SK-N-SH treated with all-trans-retinoic acid at 6 μM for 48 hours (cell line): Measurements from ENCODE around the gene TAF5L.

Experiments
- ATAC-seq: fragments of 200-7000 bp; cut with Tn5 transposase; 3 replicates; pipeline ENCODE4 v1.9.1; 2020; ENCODE audit warnings: mild to moderate bottlenecking, moderate library complexity
- ARNTL ChIP-seq: fragments of 450-650 bp; formaldehyde crosslinking; IDR thresholded peaks from 2 replicates; pipeline ENCODE4 v1.5.0; 2020; ENCODE audit warnings: low read depth, mild to moderate bottlenecking, moderate library complexity, borderline replicate concordance
- BACH2 ChIP-seq: fragments of 250-450 bp; sonication (Bioruptor Pico); IDR thresholded peaks from 2 replicates; pipeline ENCODE4 v1.9.0; 2021; ENCODE audit warnings: mild to moderate bottlenecking, borderline replicate concordance
- CREB5 ChIP-seq: fragments of 250-450 bp; sonication (Bioruptor Pico); IDR thresholded peaks from 2 replicates; pipeline ENCODE4 v1.5.1; 2020; ENCODE audit warnings: low read depth, mild to moderate bottlenecking, moderate library complexity
- CSDC2 ChIP-seq: fragments of 250-450 bp; sonication (Bioruptor Pico); IDR thresholded peaks from 2 replicates; pipeline ENCODE4 v1.5.0; 2020; ENCODE audit warnings: mild to moderate bottlenecking, moderate library complexity
- CSRNP3 ChIP-seq: fragments of 250-450 bp; sonication (Bioruptor Pico); IDR thresholded peaks from 2 replicates; pipeline ENCODE4 v1.5.1; 2021; ENCODE audit warnings: mild to moderate bottlenecking, moderate library complexity
- ESRRG ChIP-seq: fragments of 250-450 bp; sonication (Bioruptor Pico); IDR thresholded peaks from 2 replicates; pipeline ENCODE4 v1.6.1; 2021; ENCODE audit warnings: mild to moderate bottlenecking
- GLIS3 ChIP-seq: fragments of 250-450 bp; sonication (Bioruptor Pico); IDR thresholded peaks from 2 replicates; pipeline ENCODE4 v1.5.0; 2020; ENCODE audit warnings: mild to moderate bottlenecking, moderate library complexity
- ISL1 ChIP-seq: fragments of 250-450 bp; sonication (Bioruptor Pico); IDR thresholded peaks from 2 replicates; pipeline ENCODE4 v2.1.2; 2022; ENCODE audit warnings: mild to moderate bottlenecking, moderate library complexity
- OSR1 ChIP-seq: fragments of 250-450 bp; sonication (Bioruptor Pico); IDR thresholded peaks from 2 replicates; pipeline ENCODE4 v1.8.0; 2022; ENCODE audit warnings: moderate library complexity, mild to moderate bottlenecking, inconsistent platforms
- PATZ1 ChIP-seq: fragments of 250-450 bp; sonication (Bioruptor Pico); IDR thresholded peaks from 2 replicates; pipeline ENCODE4 v1.8.0; 2020; ENCODE audit warnings: mild to moderate bottlenecking, moderate library complexity, borderline replicate concordance
- POU6F1 ChIP-seq: fragments of 250-450 bp; sonication (Bioruptor Pico); IDR thresholded peaks from 2 replicates; pipeline ENCODE4 v1.8.0; 2021; ENCODE audit warnings: low read depth, mild to moderate bottlenecking, moderate library complexity, borderline replicate concordance
- PPARA ChIP-seq: fragments of 250-450 bp; sonication (Bioruptor Pico); IDR thresholded peaks from 2 replicates; pipeline ENCODE4 v1.5.0; 2020; ENCODE audit warnings: mild to moderate bottlenecking, borderline replicate concordance
- RARB ChIP-seq: fragments of 250-450 bp; sonication (Bioruptor Pico); IDR thresholded peaks from 2 replicates; pipeline ENCODE4 v1.8.0; 2021; ENCODE audit warnings: mild to moderate bottlenecking, moderate library complexity
- SNAI2 ChIP-seq: fragments of 250-450 bp; sonication (Bioruptor Pico); IDR thresholded peaks from 2 replicates; pipeline ENCODE4 v1.5.0; 2020; ENCODE audit warnings: mild to moderate bottlenecking, moderate library complexity
- TCF4 ChIP-seq: fragments of 250-450 bp; sonication (Bioruptor Pico); IDR thresholded peaks from 2 replicates; pipeline ENCODE4 v1.8.0; 2021; ENCODE audit warnings: mild to moderate bottlenecking, moderate library complexity, borderline replicate concordance
- TOX ChIP-seq: fragments of 250-450 bp; sonication (Bioruptor Pico); IDR thresholded peaks from 2 replicates; pipeline ENCODE4 v1.8.0; 2021; ENCODE audit warnings: mild to moderate bottlenecking, moderate library complexity, borderline replicate concordance
- TSHZ2 ChIP-seq: fragments of 250-450 bp; sonication (Bioruptor Pico); IDR thresholded peaks from 2 replicates; pipeline ENCODE4 v1.5.0; 2020; ENCODE audit warnings: mild to moderate bottlenecking, moderate library complexity
- ZC3H10 ChIP-seq: fragments of 250-450 bp; sonication (Bioruptor Pico); IDR thresholded peaks from 2 replicates; pipeline ENCODE4 v1.5.1; 2021; ENCODE audit warnings: mild to moderate bottlenecking, moderate library complexity
- ZFP3 ChIP-seq: fragments of 250-450 bp; sonication (Bioruptor Pico); IDR thresholded peaks from 2 replicates; pipeline ENCODE4 v1.5.0; 2020; ENCODE audit warnings: mild to moderate bottlenecking, moderate library complexity
- ZFP30 ChIP-seq: fragments of 450-650 bp; formaldehyde crosslinking; IDR thresholded peaks from 2 replicates; pipeline ENCODE4 v1.5.0; 2022; ENCODE audit warnings: mild to moderate bottlenecking, moderate library complexity
- ZNF565 ChIP-seq: fragments of 450-650 bp; formaldehyde crosslinking; conservative IDR thresholded peaks from 2 replicates; pipeline ENCODE4 v1.5.0; 2020; ENCODE audit warnings: low read depth, mild to moderate bottlenecking, moderate library complexity
- ZNF70 ChIP-seq: fragments of 450-650 bp; formaldehyde crosslinking; IDR thresholded peaks from 2 replicates; pipeline ENCODE4 v1.5.0; 2020; ENCODE audit warnings: mild to moderate bottlenecking, moderate library complexity
- ZNF8 ChIP-seq: fragments of 450-650 bp; formaldehyde crosslinking; IDR thresholded peaks from 2 replicates; pipeline ENCODE4 v1.5.0; 2020; ENCODE audit warnings: mild to moderate bottlenecking, moderate library complexity

The TAF5L gene

GRCh38 chr1:229642376-229642775 is 16.5 kb upstream of the TAF5L start:
- no peak for TF ChIP-seq TSHZ2 (CRISPR knock-in tag)
- no peak for TF ChIP-seq OSR1 (CRISPR knock-in tag)
- TF ChIP-seq ZFP3 (CRISPR knock-in tag): no peak
- no peak for TF ChIP-seq RARB (CRISPR knock-in tag)
- TF ChIP-seq ISL1 (CRISPR knock-in tag): no peak
- no peak for TF ChIP-seq ZC3H10 (CRISPR knock-in tag)
- no peak for TF ChIP-seq CSDC2
- no peak for TF ChIP-seq ZNF70 (CRISPR knock-in tag)
- no peak for TF ChIP-seq TCF4 (CRISPR knock-in tag)
- no peak for TF ChIP-seq ZNF565 (CRISPR knock-in tag)
- no peak for TF ChIP-seq ARNTL (CRISPR knock-in tag)
- TF ChIP-seq TOX: no peak
- no peak for TF ChIP-seq CSRNP3 (CRISPR knock-in tag)
- TF ChIP-seq PATZ1 (CRISPR knock-in tag): no peak
- TF ChIP-seq ZNF8 (CRISPR knock-in tag): no peak
- no peak for TF ChIP-seq GLIS3 (CRISPR knock-in tag)
- TF ChIP-seq POU6F1: no peak
- TF ChIP-seq PPARA: no peak
- no peak for TF ChIP-seq BACH2
- TF ChIP-seq SNAI2 (CRISPR knock-in tag): no peak
- TF ChIP-seq, all 23 proteins: peak for 0
- no peak for ATAC-seq

- TF ChIP-seq ZNF8 (CRISPR knock-in tag) (no peak), ESRRG (CRISPR knock-in tag) (no peak), CREB5 (CRISPR knock-in tag) (no peak), TSHZ2 (CRISPR knock-in tag) (no peak), ZFP30 (CRISPR knock-in tag) (no peak), ZNF70 (CRISPR knock-in tag) (no peak), SNAI2 (CRISPR knock-in tag) (no peak), ZFP3 (CRISPR knock-in tag) (no peak), ZC3H10 (CRISPR knock-in tag) (no peak), POU6F1 (no peak), ZNF565 (CRISPR knock-in tag) (no peak), PPARA (no peak), CSRNP3 (CRISPR knock-in tag) (no peak), OSR1 (CRISPR knock-in tag) (no peak), ARNTL (CRISPR knock-in tag) (no peak)
- ATAC-seq: no peak
Measured at GRCh38 chr1:229641306-229641705, 15.4 kb upstream of the TAF5L start.
